D721Med (cell line): ENCODE measurements around the gene RAB3C.
"Not testable (repeated sequence)": the region's sequence is repeated elsewhere in the genome, so short reads cannot be mapped to it uniquely, and the experiment has no call there.

Experiments
- DNase-seq: peaks from one replicate; pipeline ENCODE4 v3.0.0; 2011; ENCODE audit warnings: low spot score; ENCODE audit not compliant: insufficient read length
- FAIRE-seq: peaks from 2 replicates; lab custom pipeline; 2011; peaks lifted over from hg19 to GRCh38; lab: Jason Lieb, UNC
- TF ChIP-seq, protein P1 (sequence below): IDR thresholded peaks from 2 replicates; pipeline ENCODE4 v1.5.1; 2012; ENCODE audit warnings: mild to moderate bottlenecking, control low read depth; ENCODE audit not compliant: insufficient read depth; ENCODE audit errors: missing control alignments

Gene RAB3C

DNA sequence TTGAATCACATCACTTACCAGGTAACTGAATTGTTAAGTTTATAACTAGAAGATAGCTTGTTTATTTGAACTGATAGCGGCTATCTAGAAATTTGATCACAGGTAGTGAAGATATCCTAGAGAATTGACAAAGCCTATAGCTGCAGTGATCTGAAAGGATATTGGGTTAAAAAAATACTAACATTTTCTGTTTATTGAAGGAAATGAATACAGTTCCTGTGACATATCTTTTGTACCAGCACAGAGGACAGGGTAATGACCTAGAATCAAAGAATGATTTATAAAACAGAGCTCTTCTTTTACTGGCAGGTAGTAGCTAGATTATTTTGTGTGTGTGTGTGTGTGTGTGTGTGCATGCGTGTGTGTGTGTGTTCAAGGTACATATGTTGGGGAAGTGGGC is 94.8 kb downstream of the RAB3C start:
- DNase-seq (no peak), FAIRE-seq (no peak)
- TF ChIP-seq, protein P1, sequence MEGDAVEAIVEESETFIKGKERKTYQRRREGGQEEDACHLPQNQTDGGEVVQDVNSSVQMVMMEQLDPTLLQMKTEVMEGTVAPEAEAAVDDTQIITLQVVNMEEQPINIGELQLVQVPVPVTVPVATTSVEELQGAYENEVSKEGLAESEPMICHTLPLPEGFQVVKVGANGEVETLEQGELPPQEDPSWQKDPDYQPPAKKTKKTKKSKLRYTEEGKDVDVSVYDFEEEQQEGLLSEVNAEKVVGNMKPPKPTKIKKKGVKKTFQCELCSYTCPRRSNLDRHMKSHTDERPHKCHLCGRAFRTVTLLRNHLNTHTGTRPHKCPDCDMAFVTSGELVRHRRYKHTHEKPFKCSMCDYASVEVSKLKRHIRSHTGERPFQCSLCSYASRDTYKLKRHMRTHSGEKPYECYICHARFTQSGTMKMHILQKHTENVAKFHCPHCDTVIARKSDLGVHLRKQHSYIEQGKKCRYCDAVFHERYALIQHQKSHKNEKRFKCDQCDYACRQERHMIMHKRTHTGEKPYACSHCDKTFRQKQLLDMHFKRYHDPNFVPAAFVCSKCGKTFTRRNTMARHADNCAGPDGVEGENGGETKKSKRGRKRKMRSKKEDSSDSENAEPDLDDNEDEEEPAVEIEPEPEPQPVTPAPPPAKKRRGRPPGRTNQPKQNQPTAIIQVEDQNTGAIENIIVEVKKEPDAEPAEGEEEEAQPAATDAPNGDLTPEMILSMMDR = no peak

GRCh38 chr5:58680503-58680902 is 97.6 kb downstream of the RAB3C start:
- FAIRE-seq (no peak), DNase-seq (no peak)
- TF ChIP-seq, protein P1 = no peak

- DNase-seq (no peak), FAIRE-seq (no peak)
- TF ChIP-seq, protein P1 = no peak
Measured at GRCh38 chr5:58681943-58682342, 99.1 kb downstream of the RAB3C start.

DNA sequence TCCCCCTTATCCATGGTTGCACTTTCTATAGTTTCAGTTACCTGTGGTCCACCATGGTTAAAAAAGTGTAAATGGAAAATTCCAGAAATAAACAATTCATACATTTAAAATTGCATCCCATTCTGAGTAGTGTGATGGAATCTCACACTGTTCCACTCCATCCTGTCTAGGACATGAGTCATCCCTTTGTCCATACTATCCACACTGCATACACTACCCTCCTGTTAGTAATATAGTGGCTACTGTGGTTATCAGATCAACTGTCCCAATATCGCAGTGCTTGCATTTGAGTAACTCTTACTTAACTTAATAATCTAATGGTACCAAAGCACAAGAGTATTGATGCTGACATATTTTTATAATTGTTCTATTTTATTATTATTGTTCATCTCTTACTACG is 100.7 kb downstream of the RAB3C start:
- DNase-seq (no peak), FAIRE-seq (no peak)
- TF ChIP-seq, protein P1 = no peak

GRCh38 chr5:58687079-58687478 is 104.2 kb downstream of the RAB3C start:
- no peak for DNase-seq
- TF ChIP-seq, protein P1 = no peak
- FAIRE-seq = no peak

DNA sequence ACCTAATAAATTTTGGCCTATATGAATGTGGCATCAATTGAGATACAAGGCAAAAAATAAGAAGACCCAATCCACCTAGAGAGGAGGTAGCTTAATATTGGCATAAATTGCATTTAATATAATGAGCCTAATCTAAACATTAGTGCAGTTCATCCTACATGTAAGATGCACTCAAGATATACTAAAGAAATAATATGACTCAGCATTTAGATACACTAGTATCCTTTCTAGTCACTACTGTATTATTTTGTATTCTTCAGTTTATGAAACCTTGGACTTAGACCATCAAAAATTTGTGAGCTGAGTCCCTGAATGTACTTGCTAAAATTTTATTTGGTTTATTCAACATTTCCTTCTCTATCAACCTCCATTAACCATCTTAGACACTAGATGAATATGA is 104.7 kb downstream of the RAB3C start:
- no peak for DNase-seq
- TF ChIP-seq, protein P1 = no peak
- no peak for FAIRE-seq

DNA sequence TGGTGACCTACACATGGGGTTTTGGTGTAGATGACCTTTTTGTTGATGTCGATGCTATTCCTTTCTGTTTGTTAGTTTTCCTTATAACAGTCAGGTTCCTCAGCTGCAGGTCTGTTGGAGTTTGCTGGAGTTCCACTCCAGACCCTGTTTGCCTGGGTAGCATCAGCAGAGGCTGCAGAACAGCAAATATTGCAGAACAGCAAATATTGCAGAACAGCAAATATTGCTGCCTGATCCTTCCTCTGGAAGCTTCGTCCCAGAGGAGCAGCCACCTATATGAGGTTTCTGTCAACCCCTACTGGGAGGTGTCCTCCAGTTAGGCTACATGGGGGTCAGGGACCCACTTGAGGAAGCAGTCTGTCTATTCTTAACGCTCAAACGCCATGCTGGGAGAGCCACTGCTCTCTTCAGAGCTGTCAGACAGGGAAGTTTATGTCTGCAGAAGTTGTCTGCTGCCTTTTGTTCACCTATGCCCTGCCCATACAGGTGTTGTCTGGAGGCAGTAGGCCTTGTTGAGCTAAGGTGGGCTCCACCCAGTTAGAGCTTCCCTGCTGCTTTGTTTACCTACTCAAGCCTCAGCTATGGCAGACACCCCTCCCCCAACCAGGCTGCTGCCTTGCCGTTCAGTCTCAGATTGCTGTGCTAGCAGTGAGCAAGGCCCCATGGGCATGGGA is 116.3 kb downstream of the RAB3C start:
- FAIRE-seq, DNase-seq: not testable (repeated sequence)
